DMS 273 (cell line): Measurements from ENCODE around the gene SPATA9.
"Not testable (repeated sequence)": the region's sequence is repeated elsewhere in the genome, so short reads cannot be mapped to it uniquely, and the experiment has no call there.

Experiments
- DNase-seq: peaks from one replicate; lab custom pipeline; 2025; ENCODE audit not compliant: unreplicated experiment; lab: John Stamatoyannopoulos, UW

SPATA9 gene

DNA sequence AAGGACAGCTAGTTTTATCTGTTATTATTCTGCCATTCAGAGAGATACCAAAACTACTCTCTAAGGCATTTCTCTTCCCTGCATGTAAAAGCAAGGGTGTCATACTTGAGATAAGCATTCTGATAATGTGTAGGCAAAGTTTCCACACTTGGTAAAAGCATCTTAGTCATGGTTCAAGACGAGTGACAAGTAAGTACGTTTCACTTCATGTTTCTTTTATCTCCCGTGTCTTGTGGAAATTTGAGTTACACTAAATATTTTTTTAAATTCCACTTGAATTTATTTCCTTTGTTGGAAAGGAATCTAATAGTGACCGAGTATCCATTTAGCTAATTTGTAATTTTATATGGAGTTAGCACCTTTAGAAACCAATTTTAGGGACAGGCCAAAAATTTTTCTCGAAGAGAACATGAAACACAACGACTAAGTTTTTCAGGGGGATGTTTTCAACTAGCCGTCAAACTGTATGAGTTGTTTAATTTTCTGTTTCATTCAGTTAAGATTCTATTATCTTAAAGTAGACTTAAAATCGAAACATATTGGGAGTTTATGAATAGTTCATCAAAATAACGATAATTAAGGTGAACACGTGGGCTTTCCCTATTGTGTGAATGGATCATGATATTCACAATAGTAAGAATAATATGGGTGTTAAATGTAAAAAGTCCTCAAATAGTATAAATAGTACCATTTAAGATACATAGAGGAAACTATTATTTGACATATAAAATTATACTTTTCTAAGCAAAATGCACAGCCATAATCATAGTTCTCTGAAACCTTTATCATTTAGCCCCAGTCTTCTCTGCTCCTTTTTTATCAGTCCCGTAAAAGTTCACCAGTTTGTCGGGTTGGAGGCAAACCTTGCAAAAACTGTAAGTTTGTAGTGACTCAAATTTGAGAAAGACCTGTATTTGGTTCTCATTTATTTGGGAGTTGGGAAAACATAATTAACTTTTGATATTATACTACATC lies 34.6 kb downstream of the SPATA9 start:
- peak; percentile 16 for DNase-seq

DNA sequence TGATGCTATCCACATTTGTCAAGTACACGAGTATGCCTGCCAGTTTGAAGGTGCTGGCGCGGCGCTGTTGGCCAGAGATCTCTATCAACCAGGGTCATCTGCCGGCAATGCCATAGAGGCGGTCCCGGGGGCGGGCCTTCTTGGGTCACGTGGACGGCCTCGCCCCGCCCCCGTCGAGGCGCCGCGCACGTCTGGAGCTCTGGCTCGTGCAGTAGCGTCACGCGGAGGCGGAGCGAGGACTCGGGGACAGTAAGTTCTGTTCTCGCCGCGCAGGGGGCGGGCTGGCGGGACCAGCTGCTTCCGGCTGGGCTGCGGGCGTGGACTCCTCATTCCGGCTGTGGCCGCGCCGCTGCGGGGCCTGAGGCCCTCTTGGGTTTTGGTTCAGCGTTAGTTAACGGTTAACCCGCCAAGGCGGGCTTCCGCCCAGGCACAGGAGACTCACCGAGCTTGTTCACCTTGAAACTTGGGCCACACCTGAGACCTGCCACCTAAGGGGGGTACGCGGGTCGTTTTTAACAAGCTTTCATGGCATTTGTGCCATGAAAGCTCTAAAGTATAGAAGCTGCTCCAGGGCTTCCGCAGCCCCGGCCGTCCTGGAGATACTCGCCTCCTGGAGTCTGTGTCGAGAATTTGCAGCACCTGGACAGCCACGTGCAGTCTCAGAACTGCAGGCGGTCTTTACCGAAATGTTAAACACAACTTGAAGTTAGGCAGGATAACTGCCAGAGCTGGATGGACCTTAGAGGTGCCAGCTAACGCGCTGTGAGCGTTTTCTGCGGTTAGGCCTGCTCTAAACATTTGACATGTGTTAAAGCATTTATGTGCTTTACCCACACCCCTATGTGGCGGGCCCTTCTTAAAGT lies 36.0 kb downstream of the SPATA9 start, which contains the start of gene RFESD:
RFESD (plus strand) TSS at position 209 of the 863 bp plus-strand sequence. CDS start 5,495 bp downstream, outside the sequence.
- DNase-seq = peak; percentile 99

DNA sequence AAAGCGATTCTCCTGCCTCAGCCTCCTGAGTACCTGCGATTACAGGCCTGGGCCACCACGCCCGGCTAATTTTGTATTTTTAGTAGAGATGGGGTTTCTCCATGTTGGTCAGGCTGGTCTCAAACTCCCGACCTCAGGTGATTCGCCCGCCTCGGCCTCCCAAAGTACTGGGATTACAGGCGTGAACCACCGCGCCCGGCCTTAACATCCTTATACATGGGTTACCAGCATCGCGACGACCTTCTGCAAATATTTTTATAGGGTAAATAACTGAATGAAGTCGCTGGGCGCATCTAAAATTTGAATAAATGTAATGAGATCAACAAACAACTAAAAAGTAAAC lies 36.6 kb downstream of the SPATA9 start:
- not testable (repeated sequence) for DNase-seq

DNA sequence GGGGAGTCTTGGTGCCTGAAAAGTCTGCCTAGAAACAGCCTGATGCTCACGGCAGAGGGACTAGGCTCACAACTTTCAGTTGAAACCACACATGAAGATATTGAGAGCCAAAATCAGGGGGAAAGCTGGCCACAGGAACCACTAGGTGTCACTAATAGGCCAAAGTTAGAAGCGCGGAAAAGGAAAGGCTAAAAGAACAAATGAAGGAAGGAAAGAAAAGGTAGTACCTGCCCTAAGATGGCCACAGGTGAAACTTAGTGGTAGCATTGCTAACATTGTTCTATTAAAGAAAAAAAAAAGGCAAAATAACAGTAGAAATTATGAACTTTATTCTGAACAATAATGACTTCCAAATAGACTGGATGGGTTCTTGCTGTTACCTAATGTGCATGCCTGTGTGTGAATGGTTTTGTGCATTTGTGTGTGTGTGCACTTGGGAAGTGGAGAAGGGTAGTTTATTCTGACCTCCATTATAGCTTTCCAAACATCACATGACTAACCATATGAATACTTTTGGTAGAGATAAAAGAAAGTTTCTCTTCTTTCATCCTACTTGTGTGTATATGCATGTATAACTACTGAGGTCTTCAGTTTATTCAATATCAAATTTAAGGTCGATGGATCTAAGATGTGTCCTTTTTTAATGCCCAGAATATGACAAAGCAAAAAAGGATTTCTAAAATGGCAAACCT lies 38.3 kb downstream of the SPATA9 start:
- DNase-seq = peak; percentile 83

DNA sequence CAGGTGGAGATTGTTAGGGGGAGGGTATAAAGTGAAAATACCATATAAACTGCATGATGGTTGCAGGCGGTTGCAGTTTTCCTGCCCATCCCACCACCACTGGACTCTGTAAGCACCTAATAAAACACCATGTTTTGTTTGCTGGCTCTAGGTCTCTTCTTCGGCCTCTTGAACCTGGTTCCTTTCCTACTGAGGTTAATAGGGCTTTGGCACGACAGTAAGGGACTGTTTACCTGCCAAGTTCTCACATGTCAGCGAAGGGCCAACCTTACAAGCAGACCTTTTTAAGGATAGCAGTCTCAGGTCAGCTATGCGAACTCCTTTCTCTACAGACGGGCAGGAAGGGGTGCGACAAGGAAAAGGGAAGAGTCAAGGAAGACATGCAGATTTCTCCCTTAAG lies 39.6 kb downstream of the SPATA9 start:
- DNase-seq = no peak

DNA sequence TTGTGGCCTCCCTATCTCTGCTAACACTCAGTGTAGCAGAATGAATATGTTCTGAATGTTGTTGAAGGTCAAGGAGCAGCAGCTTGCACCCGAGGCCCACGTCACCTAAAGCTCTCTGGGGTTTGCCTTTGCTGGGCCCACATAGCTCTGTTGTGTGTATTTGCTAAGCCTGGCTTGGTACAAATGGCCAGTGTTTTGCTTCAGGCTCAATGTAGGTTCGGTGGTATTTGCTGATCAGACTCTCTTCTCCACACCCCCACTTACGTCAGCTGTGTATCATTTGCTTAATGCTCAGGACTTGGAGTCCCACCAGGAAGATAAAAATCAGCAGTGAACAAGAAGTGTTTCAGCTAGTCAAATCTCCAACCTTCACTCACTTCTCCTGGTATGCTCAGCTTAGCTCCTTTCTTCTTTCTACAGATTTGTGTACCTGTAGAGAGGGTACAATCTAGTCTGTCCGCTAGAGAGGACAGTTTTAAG lies 41.0 kb downstream of the SPATA9 start:
- no peak for DNase-seq

DNA sequence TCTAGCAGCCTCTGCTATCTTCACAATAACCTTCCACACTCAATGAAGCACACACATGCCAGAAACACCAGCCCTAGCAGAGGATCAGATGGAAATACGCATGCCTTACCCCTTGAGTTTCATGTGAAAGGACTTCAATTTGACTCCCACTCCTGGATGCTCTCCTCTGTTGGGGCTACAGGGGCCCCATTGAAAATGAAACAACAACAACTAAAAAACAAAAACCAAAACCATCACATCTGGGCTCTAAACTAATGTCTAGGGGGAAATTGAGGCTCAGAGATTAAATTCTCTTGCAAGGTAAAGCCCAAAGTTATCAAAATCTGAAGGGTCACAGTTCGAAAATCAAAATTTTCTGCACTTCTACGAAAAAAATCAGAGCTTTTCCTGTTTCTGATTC lies 44.2 kb downstream of the SPATA9 start:
- DNase-seq = no peak

DNA sequence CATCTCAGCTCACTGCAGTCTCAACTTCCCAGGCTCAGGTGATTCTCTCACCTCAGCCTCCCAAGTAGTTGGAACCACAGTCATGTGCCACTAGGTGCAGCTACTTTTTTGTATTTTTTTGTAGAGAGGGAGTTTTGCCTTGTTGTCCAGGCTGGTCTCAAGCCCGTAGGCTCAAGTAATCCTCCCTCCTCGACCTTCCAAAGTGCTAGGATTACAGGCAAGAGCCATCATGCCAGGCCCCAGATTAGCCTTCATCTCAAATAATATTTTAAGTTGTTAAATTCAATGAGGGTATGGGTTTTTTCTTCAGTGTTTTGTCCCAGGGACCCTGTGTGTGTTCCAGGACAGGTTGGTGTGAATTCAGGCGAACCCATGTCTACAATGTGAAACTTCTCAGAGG lies 48.7 kb downstream of the SPATA9 start:
- DNase-seq = no peak

DNA sequence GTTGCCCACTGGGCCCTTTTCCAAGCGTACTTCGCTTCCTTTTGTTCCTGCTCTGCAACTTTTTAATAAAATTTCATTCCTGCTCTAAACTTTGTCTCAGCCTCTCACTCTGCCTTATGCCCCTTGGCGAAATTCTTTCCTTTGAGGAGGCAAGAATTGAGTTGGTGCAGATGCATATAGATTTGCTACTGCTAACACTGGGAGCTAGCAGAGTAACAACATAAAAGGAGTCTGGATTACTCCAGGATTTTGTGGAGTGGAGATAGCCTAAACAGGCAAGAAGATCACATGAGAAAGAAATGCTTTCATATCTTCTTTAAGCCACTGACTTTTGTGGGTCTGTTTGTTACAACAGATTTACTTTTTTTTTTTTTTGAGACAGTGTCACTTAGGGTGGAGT lies 49.1 kb downstream of the SPATA9 start:
- DNase-seq = no peak

DNA sequence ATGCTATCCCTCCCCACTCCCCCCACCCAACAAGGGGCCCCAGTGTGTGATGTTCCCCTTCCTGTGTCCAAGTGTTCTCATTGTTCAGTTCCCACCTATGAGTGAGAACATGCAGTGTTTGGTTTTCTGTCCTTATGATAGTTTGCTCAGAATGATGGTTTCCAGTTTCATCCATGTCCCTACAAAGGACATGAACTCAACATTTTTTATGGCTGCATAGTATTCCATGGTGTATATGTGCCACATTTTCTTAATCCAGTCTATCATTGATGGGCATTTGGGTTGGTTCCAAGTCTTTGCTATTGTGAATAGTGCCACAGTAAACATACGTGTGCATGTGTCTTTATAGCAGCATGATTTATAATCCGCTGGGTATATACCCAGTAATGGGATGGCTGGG lies 49.8 kb downstream of the SPATA9 start:
- DNase-seq = not testable (repeated sequence)

DNA sequence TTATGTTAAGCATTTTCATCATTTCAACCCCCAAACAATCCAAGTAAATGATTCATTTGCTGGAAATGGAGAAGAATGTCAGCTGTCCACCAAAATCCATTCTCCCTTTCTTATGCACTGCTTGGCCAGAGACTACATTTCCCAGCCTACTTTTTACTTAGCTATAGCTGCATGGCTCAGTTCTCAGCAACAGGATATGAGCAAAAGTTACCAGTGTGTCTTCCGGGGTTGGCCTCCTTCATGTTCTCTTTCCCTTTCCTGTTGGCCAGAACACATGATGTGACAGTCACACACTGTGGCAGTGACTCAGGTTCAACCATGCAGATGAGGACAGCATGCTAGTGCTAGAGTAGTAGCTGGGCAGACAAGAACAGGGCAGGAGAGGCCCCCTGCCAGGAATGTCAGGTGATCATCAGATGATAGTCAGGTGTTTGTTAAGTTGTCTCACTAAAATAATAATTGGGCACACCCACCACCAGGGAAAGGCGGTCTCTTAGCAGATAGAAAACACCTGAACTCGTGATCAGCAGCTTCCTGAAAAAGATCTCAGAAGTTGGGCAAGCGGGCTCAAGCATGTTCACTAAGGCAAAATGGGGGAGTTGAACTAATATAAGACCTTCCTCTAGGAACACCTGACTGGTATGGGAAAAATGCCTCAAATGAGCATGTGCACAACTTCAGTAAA lies 50.7 kb downstream of the SPATA9 start:
- DNase-seq = no peak

DNA sequence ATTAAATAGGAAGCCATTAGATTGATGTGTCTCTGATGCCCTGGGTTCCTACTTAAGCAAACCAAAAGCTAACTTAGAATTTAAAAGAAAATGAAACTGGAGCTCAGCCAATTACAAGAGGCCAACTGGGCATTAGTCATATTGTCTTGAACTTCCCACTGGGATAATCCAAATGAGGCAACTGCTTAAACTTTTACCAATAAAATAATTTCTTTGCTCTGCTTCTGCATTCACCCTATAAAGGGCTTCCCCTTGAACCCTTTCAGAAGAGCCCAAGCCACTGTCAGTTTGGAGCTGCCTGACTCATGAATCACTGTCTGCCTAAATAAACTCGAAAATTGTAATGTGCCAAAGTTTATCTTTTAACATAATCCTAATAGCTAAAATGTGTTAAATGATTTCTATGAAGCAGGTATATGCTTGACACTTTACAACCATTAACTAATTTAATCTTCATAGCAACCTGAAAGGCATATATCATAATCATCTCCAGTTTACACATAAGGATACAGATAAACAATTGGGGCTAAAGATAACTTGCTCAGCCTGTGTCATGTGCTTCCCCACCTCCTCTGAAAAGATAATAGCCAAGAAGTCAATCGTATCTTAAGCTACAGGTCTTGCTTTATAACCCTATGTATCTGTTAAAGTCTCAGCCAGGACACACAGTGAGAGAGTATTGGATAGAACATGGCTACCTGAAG lies 51.4 kb downstream of the SPATA9 start:
- peak; percentile 20 for DNase-seq

DNA sequence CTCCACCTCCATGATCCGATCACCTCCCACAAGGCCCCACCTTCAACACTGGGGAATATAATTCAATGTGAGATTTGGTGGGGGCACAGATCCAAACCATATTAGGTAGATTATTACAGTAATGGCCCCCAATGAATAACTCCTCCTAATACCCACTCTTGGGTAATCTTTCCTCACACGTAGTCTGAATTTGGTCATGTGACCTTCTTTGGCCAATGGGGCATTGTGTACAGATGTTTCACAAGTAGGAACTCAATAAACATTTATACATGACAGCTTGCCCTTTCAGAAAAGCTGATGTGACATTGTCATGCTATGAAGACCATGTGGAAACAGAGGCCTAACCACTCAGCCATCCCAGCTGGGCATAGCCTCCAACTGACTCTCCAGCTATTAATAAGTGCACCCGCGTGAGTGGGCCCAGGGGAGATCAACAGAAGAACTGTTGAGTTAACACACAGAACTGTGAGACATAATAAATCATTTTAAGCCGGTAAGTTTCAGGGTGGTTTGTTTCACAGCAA lies 52.3 kb downstream of the SPATA9 start:
- DNase-seq = no peak

DNA sequence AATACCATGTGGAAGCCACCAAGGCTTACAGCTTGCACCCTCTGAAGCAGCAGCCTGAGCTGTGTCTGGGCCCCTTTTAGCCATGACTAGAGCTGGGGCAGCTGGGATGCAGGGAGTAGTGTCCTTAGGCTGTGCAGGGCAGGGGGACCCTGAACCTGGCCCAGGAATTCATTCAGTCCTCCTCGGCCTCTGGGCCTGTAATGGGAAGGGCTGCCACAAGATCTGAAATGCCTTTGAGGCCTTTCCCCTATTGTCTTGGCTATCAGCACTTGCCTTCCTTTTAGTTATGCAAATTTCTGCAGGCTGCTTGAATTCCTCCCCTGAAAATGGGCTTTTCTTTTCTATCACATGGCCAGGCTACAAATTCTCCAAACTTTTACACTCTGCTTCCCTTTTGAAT lies 53.9 kb downstream of the SPATA9 start:
- no peak for DNase-seq

DNA sequence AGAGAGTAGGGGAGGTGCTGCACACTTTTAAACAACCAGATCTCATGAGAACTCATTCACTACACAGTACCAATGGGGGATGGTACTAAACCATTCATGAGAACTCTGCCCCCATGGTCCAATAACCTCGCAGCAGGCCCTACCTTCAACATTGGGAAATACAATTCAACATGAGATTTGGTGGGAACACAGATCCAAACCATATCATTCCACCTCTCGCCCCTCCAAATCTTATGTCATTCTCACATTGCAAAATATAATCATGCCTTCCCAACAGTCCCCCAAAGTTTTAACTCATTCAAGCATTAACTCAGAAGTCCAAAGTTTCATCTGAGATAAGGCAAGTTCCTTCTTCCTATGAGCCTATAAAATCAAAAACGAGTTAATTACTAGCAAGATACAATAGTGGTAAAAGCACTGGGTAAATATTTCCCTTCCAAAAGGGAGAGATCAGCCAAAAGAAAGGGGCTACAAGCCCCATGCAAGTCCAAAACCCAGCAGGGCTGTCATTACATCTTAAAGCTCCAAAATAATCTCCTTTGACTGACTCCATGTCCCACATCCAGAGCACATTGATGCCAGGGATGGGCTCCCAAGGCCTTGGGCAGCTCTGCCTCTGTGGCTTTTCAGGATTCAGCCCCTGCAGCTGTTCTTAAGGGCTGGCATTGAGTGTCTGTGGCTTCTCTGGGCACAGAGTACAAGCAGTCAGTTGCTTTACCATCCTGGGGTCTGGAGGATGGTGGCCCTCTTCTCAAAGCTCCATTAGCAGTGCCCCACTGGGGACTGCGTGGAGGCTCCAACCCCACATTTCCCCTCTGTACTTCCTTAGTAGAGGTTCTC lies 54.6 kb downstream of the SPATA9 start:
- no peak for DNase-seq

DNA sequence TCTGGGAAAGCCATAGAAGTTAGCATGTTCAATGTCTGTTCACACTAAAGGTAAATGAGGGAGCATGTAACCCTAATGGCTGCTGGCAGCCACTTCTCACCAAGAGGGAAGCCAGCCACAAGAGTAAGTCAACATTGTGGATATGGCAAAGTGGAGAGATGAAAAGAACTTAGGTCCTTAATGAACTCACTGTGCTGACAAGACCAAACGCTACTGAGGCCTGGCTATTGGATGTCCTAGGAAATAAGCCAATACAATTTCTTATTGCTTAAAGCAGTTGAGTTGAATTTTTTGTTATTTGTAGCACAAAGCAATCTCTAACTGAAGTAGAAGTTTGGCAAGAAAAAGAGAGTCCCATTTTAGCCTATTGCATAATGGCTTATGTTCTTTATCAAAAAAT lies 56.1 kb downstream of the SPATA9 start:
- no peak for DNase-seq

DNA sequence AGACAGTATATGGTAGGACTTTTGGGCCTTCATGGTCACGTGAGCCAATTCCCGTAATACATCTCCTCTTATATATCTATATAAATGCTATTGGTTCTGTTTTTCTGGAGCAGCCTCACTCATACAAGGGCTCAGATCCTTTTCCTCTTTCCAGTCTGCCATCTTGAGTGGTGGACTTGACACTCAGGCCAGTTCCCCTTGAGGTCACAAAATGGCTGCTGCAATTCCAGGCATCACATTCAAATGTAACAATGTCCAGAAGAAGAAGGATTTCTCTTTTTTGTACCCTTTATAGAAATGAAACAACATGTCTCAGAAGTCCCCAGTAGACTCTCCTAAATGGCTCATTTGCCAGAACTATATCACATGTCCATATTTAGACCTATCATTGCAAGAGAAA lies 58.4 kb downstream of the SPATA9 start:
- no peak for DNase-seq

DNA sequence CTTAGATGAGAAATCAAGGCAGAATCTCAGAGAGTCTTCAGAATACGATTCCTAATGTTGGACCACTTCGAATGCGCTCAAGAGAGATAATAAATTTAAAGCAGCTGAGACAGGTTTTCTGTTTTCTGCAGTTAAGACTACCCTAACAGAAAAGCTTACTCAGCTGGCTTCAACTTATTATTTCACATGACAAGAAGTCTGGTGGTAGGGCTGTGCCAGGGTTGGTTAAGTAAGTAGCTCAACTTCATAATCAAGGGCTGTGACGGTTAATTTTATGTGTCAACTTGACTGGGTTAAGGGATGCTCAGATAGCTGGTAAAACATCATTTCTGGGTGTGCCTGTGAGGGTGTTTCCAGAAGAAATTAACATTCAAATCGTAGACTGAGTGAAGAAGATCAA lies 59.1 kb downstream of the SPATA9 start:
- no peak for DNase-seq
